HT-29 (cell line): ENCODE results near the gene FEZF1. TPM values are rescaled to one million over a fixed set of nuclear protein-coding genes. Genes with fewer than 3 reads are reported as not detected.
A peak's percentile ranks its signal among the peaks of the same experiment; 100 is the strongest.

ENCODE experiments used
- DNase-seq: peaks from one replicate; pipeline ENCODE4 v3.0.0-alpha.2; 2015; ENCODE audit warnings: low spot score
- total RNA-seq: library from RNA; depleted of rRNA; stranded (reverse); fragments of >200 nt; shearing (Covaris generic); gene quantifications from 2 replicates; pipeline ENCODE4 v1.2.3, GENCODE V29; 2014; rRNA removed

The FEZF1 gene
- not detected in 2 replicates for total RNA-seq

DNA sequence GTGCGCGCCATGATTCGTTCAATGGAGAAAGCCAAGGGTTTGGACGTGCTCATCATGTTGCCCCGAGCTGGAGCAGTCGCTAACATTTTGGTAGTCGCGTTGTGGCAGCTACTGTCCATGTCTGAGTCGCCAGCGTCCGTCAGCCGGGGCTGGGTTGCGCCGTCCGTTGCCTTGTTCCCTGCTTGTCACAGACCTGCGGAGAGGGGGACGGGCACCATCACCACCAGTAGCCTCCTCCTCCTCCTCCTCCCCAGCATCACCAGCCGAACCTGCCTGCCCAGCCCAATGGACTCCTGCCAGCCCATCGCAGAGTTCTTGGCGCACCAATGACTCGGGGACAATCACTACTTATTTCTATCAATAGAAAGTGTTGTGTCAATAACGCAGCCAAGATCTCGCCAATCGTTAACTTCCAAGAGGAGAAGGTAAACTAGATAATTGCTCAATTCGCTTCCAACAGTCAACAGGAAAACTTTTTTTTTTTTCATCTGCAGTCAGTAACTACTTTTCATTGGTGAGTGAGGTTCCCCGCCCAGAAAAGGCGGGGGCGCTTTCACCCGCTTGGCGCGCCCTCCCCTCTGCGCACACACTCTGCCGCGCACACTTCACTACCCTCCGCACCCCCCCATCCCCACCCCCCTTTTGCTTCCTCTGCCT, at the start of gene FEZF1:
FEZF1 (minus strand) TSS at position 432 of the 657 bp plus-strand sequence; CDS start at position 119, 313 bp downstream.
- DNase-seq = peak; percentile 22

DNA sequence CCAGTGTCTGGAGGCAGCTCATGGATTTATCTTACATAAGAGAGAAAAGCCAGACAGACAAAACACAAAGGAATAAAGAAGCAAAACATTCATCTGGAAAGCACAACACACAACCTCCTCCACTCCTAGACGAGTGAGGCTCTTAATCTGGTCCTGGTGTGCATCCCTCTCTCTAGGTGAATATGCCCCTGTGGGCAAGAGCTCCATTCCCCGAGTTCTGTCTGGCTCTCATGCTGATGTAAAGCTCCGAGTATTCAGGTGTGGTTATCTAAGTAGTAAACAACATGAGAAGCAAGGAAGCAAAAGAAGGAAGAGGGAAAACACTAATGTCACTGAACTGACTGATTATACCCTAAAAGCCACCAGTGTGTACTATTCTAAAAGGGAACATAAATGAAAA, 47.9 kb upstream of the FEZF1 start:
- no peak for DNase-seq

DNA sequence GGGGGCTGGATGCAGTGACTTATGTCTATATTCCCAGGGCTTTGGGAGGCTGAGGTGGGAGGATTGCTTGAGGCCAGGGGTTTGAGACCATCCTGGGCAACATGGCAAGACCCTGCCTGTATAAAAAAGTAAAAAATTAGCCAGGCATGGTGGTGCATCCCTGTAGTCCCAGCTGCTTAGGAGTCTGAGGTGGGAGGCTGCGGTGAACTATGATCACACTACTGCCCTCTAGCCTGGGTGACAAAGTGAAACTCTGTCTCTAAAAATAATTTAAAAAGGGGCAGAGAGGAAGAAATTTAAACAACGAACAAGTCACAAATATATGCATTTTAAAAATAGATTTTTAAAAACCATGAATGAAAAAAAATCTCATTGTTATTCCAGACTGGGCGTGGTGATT, 46.2 kb upstream of the FEZF1 start:
- DNase-seq = no peak

DNA sequence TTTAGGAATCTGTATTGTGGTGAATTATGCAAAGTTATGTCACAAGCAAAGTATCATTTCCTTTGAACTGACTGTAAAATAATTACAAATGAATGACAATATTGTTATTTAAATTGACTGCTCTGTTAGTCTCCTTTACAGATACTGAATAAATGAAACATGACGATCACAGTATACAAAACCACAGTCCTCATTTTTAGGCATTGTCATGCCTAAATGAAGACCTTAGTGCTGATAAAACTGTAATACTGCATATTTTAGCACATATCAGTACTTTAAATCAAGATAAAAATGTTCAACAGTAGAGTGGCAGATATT, 39.7 kb upstream of the FEZF1 start:
- DNase-seq = no peak

DNA sequence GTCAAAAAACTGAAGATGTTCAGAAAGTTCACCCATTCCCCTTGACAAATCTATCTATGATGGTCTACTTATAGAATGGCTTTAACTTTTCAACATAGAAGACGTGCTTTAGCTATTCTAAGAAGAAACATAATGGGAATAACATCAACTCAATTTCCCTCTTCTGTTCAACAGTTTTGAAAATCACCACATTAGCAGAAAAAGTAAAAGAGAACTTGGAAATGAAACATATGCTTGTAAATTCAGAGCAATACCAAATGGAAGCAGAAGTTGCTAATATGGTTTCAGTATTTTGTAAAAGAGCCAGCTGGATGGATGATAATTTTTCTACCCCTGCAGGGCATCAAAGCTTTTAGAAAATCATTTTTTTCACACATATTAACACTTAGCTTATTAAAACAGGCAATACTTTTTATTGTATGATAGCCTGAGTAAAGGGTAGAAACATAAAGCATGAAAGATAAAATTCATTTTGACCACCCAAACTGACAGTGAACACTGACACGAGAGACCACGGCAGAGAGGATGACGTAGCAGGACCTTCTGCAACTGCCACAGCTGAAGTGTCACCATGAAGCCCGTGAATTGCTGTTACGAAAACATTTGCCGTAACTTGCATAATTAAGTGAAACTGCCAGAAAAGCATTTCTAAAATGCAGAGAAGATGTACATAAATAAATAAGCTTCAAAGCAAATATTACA, 39.2 kb upstream of the FEZF1 start:
- DNase-seq = no peak

DNA sequence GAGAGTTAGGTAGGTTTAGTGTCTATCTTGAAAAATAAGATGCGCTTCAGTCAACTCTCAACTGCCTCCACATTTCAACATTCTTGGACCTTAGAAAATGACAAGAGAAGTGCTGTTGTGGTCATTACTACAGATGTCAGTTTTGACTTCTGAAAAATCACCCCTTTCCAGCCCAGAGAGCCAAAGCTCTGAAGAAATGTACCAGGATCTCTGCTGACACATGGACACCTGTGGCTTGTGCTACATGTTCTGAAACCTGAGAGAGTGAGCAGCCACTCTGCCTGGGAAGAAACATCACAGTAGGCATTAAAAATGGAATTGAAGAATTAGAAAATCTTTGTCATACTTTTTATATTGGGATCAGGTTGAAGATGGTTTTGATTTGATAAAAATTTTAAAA, 35.9 kb upstream of the FEZF1 start:
- no peak for DNase-seq

DNA sequence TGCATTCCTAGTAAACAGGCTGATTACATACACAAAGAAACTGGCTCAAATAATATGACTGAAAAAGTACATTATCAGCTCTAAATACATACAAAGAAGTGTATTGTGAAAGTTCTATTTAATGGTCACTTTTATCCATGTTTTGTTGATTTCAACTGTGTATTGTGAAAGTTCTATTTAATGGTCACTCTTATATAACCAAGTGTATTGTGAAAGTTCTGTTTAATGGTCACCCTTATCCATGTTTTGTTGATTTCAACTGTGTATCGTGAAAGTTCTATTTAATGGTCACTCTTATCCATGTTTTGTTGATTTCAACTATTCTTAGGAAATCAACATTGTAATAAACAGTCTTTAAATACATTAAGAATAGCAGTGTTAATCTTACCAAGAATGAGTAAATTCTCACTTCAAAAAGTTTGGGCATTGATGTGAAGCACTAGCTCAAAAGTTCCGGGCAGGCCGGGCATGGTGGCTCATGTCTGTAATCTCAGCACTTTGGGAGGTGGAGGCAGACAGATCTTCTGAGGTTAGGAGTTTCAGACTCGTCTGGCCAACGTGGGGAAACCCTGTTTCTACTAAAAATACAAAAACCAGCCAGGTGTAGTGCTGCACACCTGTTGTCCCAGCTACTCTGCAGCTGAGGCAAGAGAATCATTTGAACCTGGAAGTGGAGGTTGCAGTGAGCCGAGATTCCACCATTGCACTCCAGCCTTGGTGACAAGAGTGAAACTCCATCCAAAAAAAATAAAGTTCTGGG, 34.8 kb upstream of the FEZF1 start:
- no peak for DNase-seq

DNA sequence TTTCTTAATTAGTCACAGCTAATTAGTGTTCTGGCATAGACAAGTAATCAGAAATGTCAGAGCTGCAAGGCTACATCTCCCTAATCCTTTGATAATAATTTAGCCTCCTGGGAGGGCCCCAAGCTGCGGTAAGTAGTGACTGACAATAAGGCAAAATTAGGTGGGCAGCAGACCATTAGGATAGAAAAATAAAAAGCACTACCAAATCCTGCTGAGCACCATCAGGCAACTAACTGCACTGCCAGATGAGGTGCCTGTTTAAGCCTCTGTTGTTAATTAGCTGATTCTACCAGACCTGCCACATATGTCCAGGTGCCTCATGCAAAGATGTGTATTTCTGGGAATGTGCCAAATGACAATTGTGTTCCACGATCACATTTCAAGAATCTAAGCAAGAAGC, 32.5 kb upstream of the FEZF1 start:
- no peak for DNase-seq

DNA sequence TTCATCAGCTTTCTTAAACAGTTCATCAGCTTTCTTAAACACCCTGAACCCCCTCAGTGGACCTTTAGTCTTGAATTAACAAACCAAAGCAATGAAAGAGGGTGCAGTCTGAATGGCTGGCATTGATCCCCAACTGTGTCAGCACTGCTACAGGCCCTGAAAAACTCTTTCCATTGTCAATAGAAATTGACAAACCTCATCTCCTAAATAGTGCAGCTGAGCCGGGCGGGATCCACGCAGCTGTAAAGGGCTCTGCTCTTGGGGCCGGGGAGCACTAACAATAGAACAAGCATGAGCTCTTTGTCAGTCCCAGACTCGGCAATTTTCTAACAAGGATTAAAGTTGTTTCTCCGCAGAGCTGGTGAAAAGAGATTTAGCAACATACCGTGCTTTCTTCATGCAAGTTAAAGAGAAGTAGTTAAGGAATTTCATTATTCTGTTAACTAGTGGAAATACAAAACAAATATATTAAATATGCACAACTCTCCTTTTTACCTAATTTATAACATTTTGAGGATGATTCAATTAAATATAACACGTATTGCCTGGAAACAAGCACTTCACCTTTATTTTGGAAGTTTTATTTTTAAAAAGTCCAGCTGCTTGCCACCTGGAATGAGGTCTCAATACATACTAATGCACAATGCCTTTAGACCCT, 24.7 kb upstream of the FEZF1 start:
- DNase-seq = no peak

DNA sequence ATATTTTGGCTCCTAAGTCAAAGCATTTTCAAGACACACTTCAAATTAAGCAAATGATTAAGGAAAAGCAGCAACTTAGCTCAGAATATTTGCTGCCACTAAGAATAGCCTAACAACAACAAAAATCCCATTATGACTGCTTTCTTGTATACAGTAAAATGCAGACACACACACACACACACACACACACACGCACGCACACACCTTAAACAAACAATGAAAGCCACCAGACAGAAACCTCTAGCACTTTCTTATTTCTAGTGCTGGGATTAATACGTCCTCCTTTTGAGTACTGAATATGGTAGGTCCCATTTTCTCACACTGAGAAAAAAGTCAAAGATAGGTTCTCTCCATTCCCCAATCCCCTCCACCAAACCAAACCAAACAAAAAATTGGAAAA, 23.4 kb upstream of the FEZF1 start:
- peak; percentile 21 for DNase-seq

DNA sequence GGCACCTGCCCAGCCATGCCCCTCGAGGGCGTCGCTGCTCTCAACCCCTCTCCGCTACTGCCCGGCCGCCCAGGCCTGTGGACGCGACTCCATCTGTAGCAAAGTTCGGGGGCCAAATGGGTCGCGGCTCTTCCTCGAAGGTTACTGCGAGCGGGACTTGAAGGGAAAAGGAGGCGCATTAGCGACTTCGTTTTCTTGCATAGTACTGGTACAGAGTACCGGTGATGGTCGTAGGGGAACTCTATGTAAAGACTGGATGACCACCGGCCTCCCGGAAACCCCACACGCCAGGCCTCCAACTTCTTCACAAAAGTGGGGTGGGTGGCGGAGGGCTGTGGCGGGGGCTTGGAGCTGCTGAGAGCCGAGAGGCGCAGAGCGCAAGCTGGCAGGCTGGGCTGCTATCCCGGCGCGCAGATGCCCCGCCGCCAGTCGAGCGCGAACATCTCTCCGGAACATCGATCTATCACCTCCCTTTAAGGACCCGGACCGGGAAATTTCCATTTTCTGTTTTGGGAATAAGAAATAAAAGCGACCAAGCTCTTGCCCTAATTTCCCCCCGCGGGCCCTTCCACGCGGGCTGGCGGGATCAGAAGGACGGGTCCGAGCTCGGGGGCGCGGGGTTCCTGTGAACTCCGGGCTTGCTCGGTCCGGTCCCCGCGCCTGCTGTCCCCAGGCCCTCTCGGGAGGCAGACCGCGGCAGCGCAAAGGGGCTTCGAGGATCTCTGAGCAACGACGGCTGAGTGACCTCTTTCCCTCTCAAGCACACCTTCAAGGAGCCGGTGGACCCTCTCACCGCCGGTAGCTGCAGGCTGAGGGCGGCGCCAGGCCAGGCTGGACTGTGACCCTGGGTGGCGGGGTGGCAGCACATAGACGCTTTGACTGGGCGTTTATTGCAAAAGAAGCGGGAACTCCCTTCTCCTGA, 12.2 kb upstream of the FEZF1 start:
- no peak for DNase-seq

DNA sequence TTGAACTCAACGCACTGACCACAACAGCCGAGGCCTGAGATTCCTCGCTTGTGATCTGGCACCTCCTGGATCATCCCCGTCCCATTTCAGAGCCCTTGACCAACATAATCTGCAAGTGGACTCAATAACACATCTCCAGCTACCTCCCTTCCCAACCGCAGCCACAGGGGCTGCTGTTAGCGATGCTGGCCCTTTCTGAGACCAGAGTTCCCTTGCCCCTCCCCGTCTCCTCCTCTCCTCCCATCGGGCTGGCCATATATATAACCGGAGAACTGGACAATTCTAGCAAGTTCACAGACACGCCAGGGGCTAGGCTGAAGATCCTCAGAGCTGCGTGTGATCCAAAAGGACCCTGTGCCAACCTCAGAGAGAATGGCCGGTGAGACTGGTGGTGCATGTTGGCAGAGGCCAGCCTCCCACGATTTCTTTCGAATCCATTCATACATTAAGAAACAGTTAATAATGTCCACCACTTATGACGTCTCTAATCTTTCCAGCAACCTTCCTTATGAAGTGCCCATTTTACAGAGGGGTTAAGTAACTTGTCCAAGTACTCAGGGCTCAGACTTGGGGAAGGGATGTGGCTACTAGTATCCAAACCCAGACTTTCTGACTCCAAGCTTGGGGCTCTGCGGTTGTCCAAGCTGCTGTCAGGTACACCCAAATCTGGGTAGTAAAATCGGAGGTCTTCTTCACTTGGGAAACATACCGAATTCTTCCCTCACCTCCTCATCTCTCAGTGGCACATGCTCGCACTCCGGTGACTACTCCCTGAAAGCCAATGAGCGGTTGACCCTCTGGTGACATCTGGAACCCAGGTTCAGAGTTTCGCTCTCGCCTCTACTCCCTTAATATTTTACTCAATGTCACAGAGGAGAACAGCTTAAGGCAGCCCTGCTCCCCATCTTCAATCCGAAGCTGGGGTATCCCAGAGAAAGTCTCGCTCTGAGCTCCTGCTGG, 11.2 kb upstream of the FEZF1 start:
- no peak for DNase-seq

DNA sequence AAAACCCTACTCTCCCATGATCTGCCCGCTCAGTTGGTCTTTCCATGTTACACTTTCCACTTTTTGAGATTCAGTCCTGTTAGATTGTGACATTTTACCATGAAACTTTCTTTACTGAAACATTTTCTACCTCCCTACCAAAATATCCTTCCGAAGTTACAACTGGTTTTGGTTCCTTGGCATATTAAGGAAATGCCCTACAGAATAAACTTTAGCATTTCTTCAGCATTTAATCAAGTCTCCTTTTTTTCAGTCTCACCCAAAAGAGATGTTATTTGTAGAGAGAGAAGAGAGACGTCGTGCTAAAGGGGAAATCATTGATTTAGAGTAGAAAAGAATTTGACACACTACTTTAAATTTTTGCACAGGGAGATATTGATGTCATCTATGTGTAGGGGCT, 9.7 kb upstream of the FEZF1 start:
- no peak for DNase-seq

DNA sequence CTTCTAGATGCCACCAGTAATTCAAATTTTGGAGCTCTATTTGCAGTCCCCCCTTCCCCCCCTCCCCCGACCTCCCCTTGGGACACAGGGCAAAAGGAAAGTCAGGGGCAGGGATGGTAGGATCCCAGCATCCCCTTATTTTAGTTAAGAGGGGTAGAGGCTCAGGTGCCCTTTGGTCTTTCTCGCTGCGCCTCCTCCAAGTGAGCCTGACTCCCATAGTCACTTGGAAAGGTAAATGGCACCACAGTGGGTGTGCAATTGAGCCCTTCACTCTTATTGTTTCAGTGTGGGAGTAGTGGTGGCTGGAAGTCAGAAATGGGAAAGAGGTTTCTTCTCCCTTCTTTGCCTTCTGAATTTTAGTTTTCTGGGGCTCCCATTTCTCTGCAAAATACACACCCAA, 8.2 kb upstream of the FEZF1 start:
- DNase-seq = no peak

DNA sequence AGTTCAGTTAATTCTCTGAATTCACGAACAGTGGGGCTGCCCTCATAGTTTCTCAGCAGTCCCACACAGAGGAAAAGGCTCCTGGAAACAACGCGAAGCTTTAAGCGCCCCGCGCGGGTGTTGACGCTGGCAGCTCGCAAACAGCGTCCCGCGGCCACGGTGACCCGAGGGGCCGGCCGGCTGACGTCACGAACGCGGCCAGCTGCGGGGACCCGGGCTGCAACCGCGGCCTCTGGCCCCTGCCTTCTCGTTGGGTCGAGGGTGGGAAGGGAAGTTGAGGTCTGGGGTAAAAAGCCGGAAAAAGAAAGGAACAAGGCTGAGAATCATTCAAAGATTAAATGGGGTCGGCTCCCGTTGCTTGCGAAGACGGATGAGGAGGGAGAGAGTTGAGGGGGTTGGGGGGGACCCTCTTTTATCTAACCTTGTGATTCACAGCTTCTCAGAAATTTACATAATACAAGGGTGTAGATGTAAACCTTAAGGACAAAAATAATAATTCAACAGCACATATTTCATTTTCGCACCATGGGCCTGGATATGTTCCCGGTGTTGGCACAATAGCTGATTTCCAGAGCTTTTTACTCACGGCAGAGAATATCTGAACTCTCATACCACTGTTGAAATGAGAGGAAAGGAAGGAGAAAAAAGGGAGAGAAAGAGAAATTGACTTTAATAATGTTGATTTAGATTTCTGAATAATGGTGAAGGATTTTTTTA, 7.3 kb upstream of the FEZF1 start:
- no peak for DNase-seq

DNA sequence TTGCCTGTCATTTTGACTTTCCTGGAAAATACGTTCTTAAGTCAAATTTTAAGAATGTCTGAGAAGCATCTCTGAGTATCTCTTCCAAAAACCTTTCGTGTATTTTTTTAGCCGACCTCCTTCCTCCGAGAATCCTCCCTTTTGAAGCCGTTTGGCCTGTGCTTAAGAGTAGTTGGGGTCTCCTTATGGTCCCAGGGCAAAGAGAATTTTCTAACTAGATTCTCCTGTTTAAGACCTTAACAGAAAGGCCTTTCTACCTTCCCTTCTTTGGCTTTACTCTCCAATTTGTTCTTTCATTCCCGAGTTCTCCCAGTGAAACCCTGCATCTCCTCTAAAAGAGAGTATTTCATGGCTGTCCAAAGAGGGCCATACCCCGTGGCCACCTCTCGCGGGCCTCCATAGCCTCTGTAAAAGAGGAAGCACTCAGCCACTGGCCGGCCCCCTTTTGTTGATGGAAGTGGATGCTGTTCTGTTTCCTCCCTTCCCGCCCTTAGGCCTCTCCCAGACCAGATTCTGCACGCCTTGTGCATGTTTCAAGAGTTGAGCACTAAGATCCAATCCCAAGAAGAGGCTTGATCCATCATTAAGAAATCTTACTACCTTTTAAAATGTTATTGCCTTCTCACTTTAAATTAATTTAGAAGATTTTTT, 6.6 kb upstream of the FEZF1 start:
- no peak for DNase-seq

DNA sequence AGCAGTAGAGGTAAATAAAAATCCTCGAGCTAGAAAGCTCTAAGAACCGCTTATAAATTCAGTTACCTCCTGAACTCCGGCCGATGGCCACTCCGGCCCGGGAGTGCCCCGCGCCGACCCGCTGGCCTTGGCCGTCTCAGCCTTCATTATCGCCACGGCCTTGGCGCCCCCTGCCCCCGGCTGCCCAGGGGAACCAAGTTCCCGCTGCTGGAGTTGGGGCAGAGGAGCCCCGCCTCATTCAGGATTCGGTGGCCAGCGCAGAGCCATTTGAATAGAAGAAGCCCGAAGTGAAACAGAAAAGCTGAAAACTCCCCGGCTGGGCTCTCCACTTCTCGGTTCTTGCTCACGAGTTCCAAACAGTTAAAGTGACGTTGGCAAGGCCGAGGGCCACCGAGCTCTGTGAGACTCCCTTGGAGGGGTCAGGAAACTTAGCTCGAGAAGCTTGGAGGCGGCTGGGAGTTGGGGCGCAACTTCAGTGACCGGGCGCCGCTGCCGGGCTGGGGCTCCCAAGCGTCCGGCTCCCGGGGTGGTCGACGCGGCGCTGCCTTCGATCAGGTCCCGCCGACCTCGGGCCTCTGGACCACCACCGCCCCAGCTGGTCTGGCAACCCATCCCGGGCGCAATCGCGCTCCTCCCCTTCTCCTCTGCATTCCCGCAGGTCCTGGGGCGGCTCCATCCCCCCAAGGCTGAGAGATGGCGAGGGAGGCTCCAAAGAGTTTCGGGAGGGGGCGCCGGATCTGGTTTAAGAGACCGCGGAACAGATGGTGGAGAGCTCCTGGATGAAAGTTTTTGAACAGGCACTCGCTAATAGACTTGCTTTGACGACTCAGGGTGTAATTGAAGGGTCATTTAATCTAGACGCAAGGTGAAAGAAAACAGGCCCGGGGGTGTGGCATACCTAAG, 5.8 kb upstream of the FEZF1 start:
- DNase-seq = no peak

DNA sequence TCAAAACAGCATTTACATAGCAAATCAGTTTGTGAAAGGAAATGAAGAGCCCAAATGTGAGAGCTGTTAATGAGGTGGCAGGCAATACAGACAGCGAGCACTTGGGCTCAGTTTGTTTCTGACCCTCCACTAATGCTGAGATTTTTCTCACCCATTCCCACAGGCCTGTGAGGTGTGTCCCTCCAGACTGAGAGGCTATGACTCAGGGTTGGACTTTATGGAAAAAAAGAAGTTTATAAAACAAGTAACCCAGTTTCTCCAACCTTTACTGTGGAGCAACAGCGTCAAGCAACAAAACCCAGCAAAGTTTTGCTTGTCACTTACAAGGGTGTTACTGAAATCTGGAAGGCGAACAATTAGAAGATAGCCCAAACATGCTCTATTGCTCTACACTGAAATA, 4.9 kb upstream of the FEZF1 start:
- DNase-seq = no peak
